ENCODE data around the gene YAP1.

Gene YAP1

GRCh38 chr11:102158164-102158735 is 48.0 kb downstream of the YAP1 start:
- no peaks in the 10 kb centered on the region for H3K27me3 ChIP-seq (ENCODE audit: control insufficient read depth, insufficient read depth, low read length)
- H3K36me3 ChIP-seq (ENCODE audit: control insufficient read depth, insufficient read depth, low read length), result peaks cover 10% of the 10 kb centered on the region
- peaks cover 11% of the 10 kb centered on the region; the same call in 1 of the 2 replicates for H3K4me1 ChIP-seq (ENCODE audit: control insufficient read depth, insufficient read depth, low read length)
- H3K4me3 ChIP-seq (ENCODE audit: low read depth, low read length), result no peak overlapping the region
- no peak overlapping the region for H3K27ac ChIP-seq (ENCODE audit: low read depth, low read length)
- H3K9me3 ChIP-seq (ENCODE audit: control insufficient read depth, insufficient read depth, low read depth, low read length), result no peaks in the 10 kb centered on the region
- no peak overlapping the region for H3K9ac ChIP-seq (ENCODE audit: low read length)

GRCh38 chr11:102163368-102163767 is 53.1 kb downstream of the YAP1 start:
- Histone ChIP-seq H3K4me3 (ENCODE audit: low read depth, low read length) (no peak overlapping the region), H3K36me3 (ENCODE audit: control insufficient read depth, insufficient read depth, low read length) (peaks cover 21% of the 10 kb centered on the region), H3K9me3 (ENCODE audit: control insufficient read depth, insufficient read depth, low read depth, low read length) (no peaks in the 10 kb centered on the region), H3K27me3 (ENCODE audit: control insufficient read depth, insufficient read depth, low read length) (no peaks in the 10 kb centered on the region), H3K4me1 (ENCODE audit: control insufficient read depth, insufficient read depth, low read length) (peaks cover 11% of the 10 kb centered on the region; the same call in 1 of the 2 replicates), H3K27ac (ENCODE audit: low read depth, low read length) (no peak overlapping the region), H3K9ac (ENCODE audit: low read length) (no peak overlapping the region)

DNA sequence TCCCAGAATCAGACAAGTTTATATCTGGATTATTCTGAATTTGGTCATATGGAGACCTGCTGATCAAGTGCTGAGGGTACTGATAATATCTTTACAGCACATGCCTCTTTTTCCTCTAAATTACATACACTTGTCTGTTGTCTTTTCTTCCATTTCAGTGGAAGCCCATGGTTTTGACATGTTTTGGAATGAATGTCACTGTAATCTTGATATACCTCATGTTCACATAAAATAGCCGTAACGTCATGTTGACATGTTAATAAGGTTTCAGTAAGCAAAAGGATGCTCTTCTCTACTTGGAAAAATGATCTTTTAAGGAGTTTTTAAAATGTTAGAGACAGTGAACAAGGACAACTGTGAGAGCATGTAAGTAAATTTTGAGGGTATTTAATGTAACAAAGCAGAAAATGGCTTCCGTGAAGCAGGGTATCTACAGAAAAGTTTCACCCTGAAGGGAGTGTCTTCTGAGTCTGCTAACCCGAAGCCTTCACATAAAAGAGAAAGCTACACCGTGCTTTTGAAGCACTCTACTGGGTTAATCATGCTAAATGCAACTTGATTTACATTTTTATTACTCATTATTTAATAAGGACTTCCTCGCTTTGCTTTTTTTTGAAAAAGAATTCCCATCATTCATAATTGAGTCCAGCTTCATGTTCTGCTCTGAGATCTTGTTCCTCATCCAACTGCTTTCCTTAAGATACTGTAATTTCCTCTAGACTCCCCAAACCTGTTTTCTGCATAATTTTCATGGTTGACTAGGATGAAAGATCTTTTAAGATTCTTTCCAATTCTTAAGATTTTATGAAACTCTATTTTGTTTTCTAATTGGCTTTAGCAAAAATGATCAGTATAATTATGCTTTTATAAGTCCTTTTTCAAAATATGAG is 56.2 kb downstream of the YAP1 start:
- no peak overlapping the region for H3K27ac ChIP-seq (ENCODE audit: low read depth, low read length)
- H3K27me3 ChIP-seq (ENCODE audit: control insufficient read depth, insufficient read depth, low read length), result no peaks in the 10 kb centered on the region
- H3K36me3 ChIP-seq (ENCODE audit: control insufficient read depth, insufficient read depth, low read length), result peaks cover 21% of the 10 kb centered on the region
- no peak overlapping the region for H3K4me3 ChIP-seq (ENCODE audit: low read depth, low read length)
- H3K9me3 ChIP-seq (ENCODE audit: control insufficient read depth, insufficient read depth, low read depth, low read length), result no peaks in the 10 kb centered on the region
- peaks cover 18% of the 10 kb centered on the region for H3K4me1 ChIP-seq (ENCODE audit: control insufficient read depth, insufficient read depth, low read length)
- no peak overlapping the region for H3K9ac ChIP-seq (ENCODE audit: low read length)

DNA sequence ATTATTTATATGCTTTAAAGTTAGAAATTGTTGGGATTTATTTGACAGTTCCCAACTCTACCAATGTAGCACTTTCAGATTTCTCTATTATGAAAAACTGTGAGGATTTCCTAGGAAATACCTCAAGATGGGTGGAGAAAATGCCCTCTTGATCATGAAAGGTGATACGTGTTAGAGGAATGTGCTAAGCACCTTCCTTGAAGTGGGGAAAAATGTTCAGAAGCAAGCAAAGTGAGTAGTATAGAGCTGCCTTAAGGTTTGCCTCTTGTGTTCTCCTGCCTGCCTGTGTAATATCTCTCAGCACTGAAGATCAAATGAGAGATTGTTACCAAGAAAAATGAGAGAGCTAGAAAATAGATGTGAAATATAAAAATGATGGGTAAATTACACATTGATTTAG is 58.2 kb downstream of the YAP1 start:
- Histone ChIP-seq H3K9me3 (ENCODE audit: control insufficient read depth, insufficient read depth, low read depth, low read length) (no peaks in the 10 kb centered on the region), H3K36me3 (ENCODE audit: control insufficient read depth, insufficient read depth, low read length) (peaks cover 8% of the 10 kb centered on the region), H3K27me3 (ENCODE audit: control insufficient read depth, insufficient read depth, low read length) (no peaks in the 10 kb centered on the region), H3K27ac (ENCODE audit: low read depth, low read length) (no peak overlapping the region), H3K9ac (ENCODE audit: low read length) (no peak overlapping the region), H3K4me3 (ENCODE audit: low read depth, low read length) (no peak overlapping the region), H3K4me1 (ENCODE audit: control insufficient read depth, insufficient read depth, low read length) (peaks cover 10% of the 10 kb centered on the region; the same call in 1 of the 2 replicates)

GRCh38 chr11:102171101-102171500 is 60.9 kb downstream of the YAP1 start:
- no peaks in the 10 kb centered on the region for H3K9me3 ChIP-seq (ENCODE audit: control insufficient read depth, insufficient read depth, low read depth, low read length)
- peaks cover 12% of the 10 kb centered on the region for H3K36me3 ChIP-seq (ENCODE audit: control insufficient read depth, insufficient read depth, low read length)
- H3K27ac ChIP-seq (ENCODE audit: low read depth, low read length), result no peak overlapping the region
- H3K27me3 ChIP-seq (ENCODE audit: control insufficient read depth, insufficient read depth, low read length), result no peaks in the 10 kb centered on the region
- H3K4me1 ChIP-seq (ENCODE audit: control insufficient read depth, insufficient read depth, low read length), result peaks cover 10% of the 10 kb centered on the region; the same call in 1 of the 2 replicates
- no peak overlapping the region for H3K4me3 ChIP-seq (ENCODE audit: low read depth, low read length)
- no peak overlapping the region for H3K9ac ChIP-seq (ENCODE audit: low read length)

DNA sequence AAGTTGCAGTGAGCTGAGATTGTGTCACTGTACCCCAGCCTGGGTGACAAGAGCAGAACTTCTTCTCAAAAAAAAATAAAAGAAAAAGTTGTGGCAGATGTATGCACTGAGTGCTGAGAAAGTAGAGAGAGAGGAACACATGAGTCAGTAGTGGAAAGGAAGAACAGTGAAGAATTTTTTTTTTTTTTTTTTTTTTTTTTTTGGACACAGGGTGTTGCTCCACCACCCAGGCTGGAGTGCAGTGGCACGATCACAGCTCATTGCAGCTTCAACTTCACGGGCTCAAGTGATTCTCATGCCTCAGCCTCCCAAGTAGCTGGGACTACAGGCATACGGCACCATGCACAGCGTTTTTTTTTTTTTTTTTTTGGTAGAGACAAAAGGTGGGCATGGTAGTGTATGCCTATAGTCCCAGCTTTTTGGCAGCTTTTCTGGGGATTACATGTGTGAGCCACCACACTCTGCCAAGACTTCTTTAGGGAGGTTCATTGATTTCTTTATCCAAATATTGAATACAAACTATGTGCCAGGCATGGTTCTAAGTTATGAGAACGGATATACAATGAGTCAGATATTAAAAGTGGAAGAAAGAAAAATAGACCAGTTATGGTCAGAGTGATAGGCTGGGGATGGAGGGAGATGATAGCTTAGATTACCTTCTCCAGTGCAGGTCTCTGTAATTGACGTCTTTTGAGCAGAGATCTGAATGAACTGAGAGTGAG is 62.0 kb downstream of the YAP1 start:
- peaks cover 12% of the 10 kb centered on the region for H3K36me3 ChIP-seq (ENCODE audit: control insufficient read depth, insufficient read depth, low read length)
- H3K4me1 ChIP-seq (ENCODE audit: control insufficient read depth, insufficient read depth, low read length), result peaks cover 10% of the 10 kb centered on the region; the same call in 1 of the 2 replicates
- H3K27ac ChIP-seq (ENCODE audit: low read depth, low read length), result no peak overlapping the region
- H3K27me3 ChIP-seq (ENCODE audit: control insufficient read depth, insufficient read depth, low read length), result no peaks in the 10 kb centered on the region
- no peaks in the 10 kb centered on the region for H3K9me3 ChIP-seq (ENCODE audit: control insufficient read depth, insufficient read depth, low read depth, low read length)
- H3K4me3 ChIP-seq (ENCODE audit: low read depth, low read length), result no peak overlapping the region
- no peak overlapping the region for H3K9ac ChIP-seq (ENCODE audit: low read length)

- Histone ChIP-seq H3K9me3 (ENCODE audit: control insufficient read depth, insufficient read depth, low read depth, low read length) (no peaks in the 10 kb centered on the region), H3K9ac (ENCODE audit: low read length) (no peak overlapping the region), H3K27me3 (ENCODE audit: control insufficient read depth, insufficient read depth, low read length) (no peaks in the 10 kb centered on the region), H3K36me3 (ENCODE audit: control insufficient read depth, insufficient read depth, low read length) (peaks cover 30% of the 10 kb centered on the region), H3K4me3 (ENCODE audit: low read depth, low read length) (no peak overlapping the region), H3K27ac (ENCODE audit: low read depth, low read length) (no peak overlapping the region), H3K4me1 (ENCODE audit: control insufficient read depth, insufficient read depth, low read length) (no peaks in the 10 kb centered on the region)
Measured at GRCh38 chr11:102177126-102177525, 66.9 kb downstream of the YAP1 start.

DNA sequence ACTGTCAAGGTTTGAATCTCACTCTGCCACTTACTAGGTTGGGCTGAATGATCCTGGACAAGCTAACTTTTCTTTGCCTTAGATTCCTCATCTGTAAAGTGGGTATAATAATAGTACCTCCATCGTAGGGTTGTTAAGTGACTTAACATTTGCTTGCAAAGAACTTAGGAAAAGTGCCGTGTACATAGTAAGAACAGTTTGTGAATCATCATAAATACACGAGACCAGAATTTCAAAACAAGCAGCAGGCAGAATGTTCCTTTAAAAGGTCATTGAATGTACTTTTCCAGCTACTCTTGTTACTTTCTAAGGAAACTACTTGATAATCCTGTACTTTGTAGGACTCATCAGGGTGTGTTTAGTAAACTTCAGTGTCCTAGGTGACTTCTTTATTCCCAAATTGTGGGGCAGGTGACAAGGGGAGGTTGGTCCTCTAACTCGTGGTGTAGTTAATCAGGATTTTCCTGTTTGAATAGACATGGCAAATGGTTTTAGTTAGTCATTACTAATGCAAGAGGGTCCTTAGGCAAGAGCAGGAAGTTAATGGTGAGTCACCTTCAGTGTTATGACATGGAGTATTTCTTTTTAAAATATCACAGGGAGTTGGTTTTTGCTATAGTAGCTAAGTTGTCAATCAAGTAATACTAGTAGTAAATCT is 67.9 kb downstream of the YAP1 start:
- Histone ChIP-seq H3K4me1 (ENCODE audit: control insufficient read depth, insufficient read depth, low read length) (no peaks in the 10 kb centered on the region), H3K36me3 (ENCODE audit: control insufficient read depth, insufficient read depth, low read length) (peaks cover 30% of the 10 kb centered on the region), H3K27ac (ENCODE audit: low read depth, low read length) (no peak overlapping the region), H3K27me3 (ENCODE audit: control insufficient read depth, insufficient read depth, low read length) (no peaks in the 10 kb centered on the region), H3K9ac (ENCODE audit: low read length) (no peak overlapping the region), H3K4me3 (ENCODE audit: low read depth, low read length) (no peak overlapping the region), H3K9me3 (ENCODE audit: control insufficient read depth, insufficient read depth, low read depth, low read length) (no peaks in the 10 kb centered on the region)

GRCh38 chr11:102179371-102179770 is 69.1 kb downstream of the YAP1 start:
- no peak overlapping the region for H3K4me3 ChIP-seq (ENCODE audit: low read depth, low read length)
- no peak overlapping the region for H3K27ac ChIP-seq (ENCODE audit: low read depth, low read length)
- H3K4me1 ChIP-seq (ENCODE audit: control insufficient read depth, insufficient read depth, low read length), result 0 out of 2 replicates have a peak, but pooled peaks cover 2% of the 10 kb centered on the region
- H3K9me3 ChIP-seq (ENCODE audit: control insufficient read depth, insufficient read depth, low read depth, low read length), result no peaks in the 10 kb centered on the region
- H3K9ac ChIP-seq (ENCODE audit: low read length), result no peak overlapping the region
- H3K27me3 ChIP-seq (ENCODE audit: control insufficient read depth, insufficient read depth, low read length), result no peaks in the 10 kb centered on the region
- peaks cover 27% of the 10 kb centered on the region for H3K36me3 ChIP-seq (ENCODE audit: control insufficient read depth, insufficient read depth, low read length)

DNA sequence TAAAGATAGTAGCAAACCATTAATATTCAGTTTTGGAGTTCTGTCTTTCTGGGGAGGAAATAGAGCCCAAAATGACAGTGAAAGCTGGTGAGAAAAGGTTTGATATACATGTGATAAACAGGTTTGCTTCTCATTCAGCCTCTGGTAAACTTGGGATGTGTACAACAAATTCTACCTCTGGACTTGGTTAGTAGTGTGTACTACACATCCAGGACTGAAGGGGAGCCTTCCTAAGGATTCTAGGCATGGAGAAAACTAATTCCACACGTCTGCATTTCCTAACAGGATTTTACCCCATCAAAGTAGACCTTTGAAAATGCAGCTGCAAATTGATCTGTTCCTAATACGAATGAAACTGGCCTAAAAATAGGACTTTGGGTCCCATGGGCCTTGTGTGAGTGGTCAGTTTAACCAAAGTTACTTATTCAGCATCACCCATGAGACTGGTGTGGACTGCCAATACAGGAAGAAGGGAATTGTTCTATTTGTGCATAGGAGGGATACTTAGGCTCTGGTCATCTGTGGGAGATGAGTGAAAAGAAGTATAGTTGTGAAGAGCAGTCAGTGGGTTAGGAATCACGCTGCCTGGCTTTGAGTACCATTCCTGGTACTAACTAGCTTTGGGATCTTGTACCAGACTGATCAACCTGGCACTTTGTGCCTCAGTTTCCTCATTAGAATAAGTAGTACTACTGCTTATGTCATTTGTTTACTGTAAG is 74.2 kb downstream of the YAP1 start:
- no peak overlapping the region for H3K4me3 ChIP-seq (ENCODE audit: low read depth, low read length)
- H3K36me3 ChIP-seq (ENCODE audit: control insufficient read depth, insufficient read depth, low read length), result peaks cover 9% of the 10 kb centered on the region
- peaks cover 20% of the 10 kb centered on the region; the same call in 1 of the 2 replicates for H3K4me1 ChIP-seq (ENCODE audit: control insufficient read depth, insufficient read depth, low read length)

More for the DNA sequence above, 74.2 kb downstream of the YAP1 start:
- Histone ChIP-seq H3K9ac (ENCODE audit: low read length) (no peak overlapping the region), H3K27me3 (ENCODE audit: control insufficient read depth, insufficient read depth, low read length) (no peaks in the 10 kb centered on the region), H3K9me3 (ENCODE audit: control insufficient read depth, insufficient read depth, low read depth, low read length) (no peaks in the 10 kb centered on the region), H3K27ac (ENCODE audit: low read depth, low read length) (no peak overlapping the region)

Data from HUES6 (cell line).